ENCODE results near the gene TAS2R31. TPM values are rescaled to one million over a fixed set of nuclear protein-coding genes. Genes with fewer than 3 reads are reported as not detected.
"Not testable (repeated sequence)": the region's sequence is repeated elsewhere in the genome, so short reads cannot be mapped to it uniquely, and the experiment has no call there.

The TAS2R31 gene
- total RNA-seq, 6 donors from 2014 or later = 0.81 to 9.5 (median 3.5) TPM

- Histone ChIP-seq H3K4me1 (no peaks in the 10 kb centered on the region), H3K4me3 (no peak overlapping the region), H3K9me3 (peaks cover 0 to 7% (median 1%) of the 10 kb centered on the region in 4 donors), H3K27ac (no peak overlapping the region), H3K27me3 (no peaks in the 10 kb centered on the region), H3K36me3 (no peaks in the 10 kb centered on the region)
- no peak for ATAC-seq (ENCODE audit: low FRiP score in 2 of 2)
- DNase-seq = no peak
- 97 to 98% methylated on average over 2 of the region's 2 CpGs for WGBS, 2 donors
- TF ChIP-seq EP300 (IDR thresholded peaks at IDR 0.05) = no peak
- no peak for TF ChIP-seq POLR2AphosphoS5 (IDR thresholded peaks at IDR 0.05)
- no peak for TF ChIP-seq CTCF (IDR thresholded peaks at IDR 0.05)
- TF ChIP-seq POLR2A (IDR thresholded peaks at IDR 0.05) = no peak
These were observed 24.1 kb upstream of the TAS2R31 start for GRCh38 chr12:11055306-11055705.

GRCh38 chr12:11049806-11050531 lies 18.8 kb upstream of the TAS2R31 start:
- not testable (repeated sequence) for H3K4me1 ChIP-seq; DNase-seq; H3K36me3 ChIP-seq; H3K27me3 ChIP-seq; H3K27ac ChIP-seq; H3K4me3 ChIP-seq; ATAC-seq (ENCODE audit: low FRiP score in 2 of 2); H3K9me3 ChIP-seq
- WGBS, 2 donors = 95 to 98% methylated on average over 7 of the region's 7 CpGs

- H3K4me3 ChIP-seq; DNase-seq; H3K4me1 ChIP-seq; ATAC-seq (ENCODE audit: low FRiP score in 2 of 2); H3K9me3 ChIP-seq; H3K27me3 ChIP-seq; H3K27ac ChIP-seq; H3K36me3 ChIP-seq: not testable (repeated sequence)
- 89% methylated on average over 2 of the region's 2 CpGs for WGBS, 2 donors
These were observed 10.2 kb upstream of the TAS2R31 start for GRCh38 chr12:11041366-11041765.

- no peak for TF ChIP-seq EP300 (IDR thresholded peaks at IDR 0.05)
- no peak for TF ChIP-seq CTCF (IDR thresholded peaks at IDR 0.05)
- no peak for TF ChIP-seq POLR2A (IDR thresholded peaks at IDR 0.05)
- no peak for TF ChIP-seq POLR2AphosphoS5 (IDR thresholded peaks at IDR 0.05)
- Histone ChIP-seq H3K4me3 (no peak overlapping the region), H3K27me3 (no peaks in the 10 kb centered on the region), H3K9me3 (no peaks in the 10 kb centered on the region), H3K27ac (no peak overlapping the region), H3K36me3 (no peaks in the 10 kb centered on the region), H3K4me1 (no peaks in the 10 kb centered on the region)
- 85 to 88% methylated on average over 1 of the region's 1 CpG for WGBS, 2 donors
- no peak for ATAC-seq (ENCODE audit: low FRiP score in 2 of 2)
- DNase-seq = no peak
These were observed 9.0 kb upstream of the TAS2R31 start for GRCh38 chr12:11040162-11040561.

- H3K27ac ChIP-seq = no peak overlapping the region
- no peak for DNase-seq
- no peaks in the 10 kb centered on the region for H3K27me3 ChIP-seq
- ATAC-seq (ENCODE audit: low FRiP score in 2 of 2) = no peak
- H3K4me3 ChIP-seq = no peak overlapping the region
- 56 to 65% methylated on average over 3 of the region's 3 CpGs for WGBS, 2 donors
- no peaks in the 10 kb centered on the region for H3K4me1 ChIP-seq
- no peaks in the 10 kb centered on the region for H3K36me3 ChIP-seq
- H3K9me3 ChIP-seq = no peaks in the 10 kb centered on the region
- TF ChIP-seq POLR2AphosphoS5 (IDR thresholded peaks at IDR 0.05) (no peak), EP300 (IDR thresholded peaks at IDR 0.05) (no peak), POLR2A (IDR thresholded peaks at IDR 0.05) (no peak), CTCF (IDR thresholded peaks at IDR 0.05) (no peak)
These were observed 8.0 kb upstream of the TAS2R31 start for GRCh38 chr12:11039171-11039570.

- WGBS, 2 donors = 100% methylated on average over 1 of the region's 3 CpGs
These were observed 2.8 kb upstream of the TAS2R31 start for GRCh38 chr12:11033959-11034358.

More at GRCh38 chr12:11033959-11034358, 2.8 kb upstream of the TAS2R31 start:
- H3K4me1 ChIP-seq; DNase-seq; H3K4me3 ChIP-seq; H3K9me3 ChIP-seq; ATAC-seq (ENCODE audit: low FRiP score in 2 of 2); H3K36me3 ChIP-seq; H3K27ac ChIP-seq; H3K27me3 ChIP-seq: not testable (repeated sequence)
